HG02938 (cell line): ENCODE results near the gene RAB9B.
"Not testable (repeated sequence)": the region's sequence is repeated elsewhere in the genome, so short reads cannot be mapped to it uniquely, and the experiment has no call there.

Experiments used
- ATAC-seq: cut with Tn5 transposase; IDR thresholded peaks from one replicate; pipeline ENCODE4 v1.9.1; 2021; ENCODE audit warnings: mild to moderate bottlenecking, moderate library complexity; ENCODE audit not compliant: unreplicated experiment

Gene RAB9B, protein sequence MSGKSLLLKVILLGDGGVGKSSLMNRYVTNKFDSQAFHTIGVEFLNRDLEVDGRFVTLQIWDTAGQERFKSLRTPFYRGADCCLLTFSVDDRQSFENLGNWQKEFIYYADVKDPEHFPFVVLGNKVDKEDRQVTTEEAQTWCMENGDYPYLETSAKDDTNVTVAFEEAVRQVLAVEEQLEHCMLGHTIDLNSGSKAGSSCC

DNA sequence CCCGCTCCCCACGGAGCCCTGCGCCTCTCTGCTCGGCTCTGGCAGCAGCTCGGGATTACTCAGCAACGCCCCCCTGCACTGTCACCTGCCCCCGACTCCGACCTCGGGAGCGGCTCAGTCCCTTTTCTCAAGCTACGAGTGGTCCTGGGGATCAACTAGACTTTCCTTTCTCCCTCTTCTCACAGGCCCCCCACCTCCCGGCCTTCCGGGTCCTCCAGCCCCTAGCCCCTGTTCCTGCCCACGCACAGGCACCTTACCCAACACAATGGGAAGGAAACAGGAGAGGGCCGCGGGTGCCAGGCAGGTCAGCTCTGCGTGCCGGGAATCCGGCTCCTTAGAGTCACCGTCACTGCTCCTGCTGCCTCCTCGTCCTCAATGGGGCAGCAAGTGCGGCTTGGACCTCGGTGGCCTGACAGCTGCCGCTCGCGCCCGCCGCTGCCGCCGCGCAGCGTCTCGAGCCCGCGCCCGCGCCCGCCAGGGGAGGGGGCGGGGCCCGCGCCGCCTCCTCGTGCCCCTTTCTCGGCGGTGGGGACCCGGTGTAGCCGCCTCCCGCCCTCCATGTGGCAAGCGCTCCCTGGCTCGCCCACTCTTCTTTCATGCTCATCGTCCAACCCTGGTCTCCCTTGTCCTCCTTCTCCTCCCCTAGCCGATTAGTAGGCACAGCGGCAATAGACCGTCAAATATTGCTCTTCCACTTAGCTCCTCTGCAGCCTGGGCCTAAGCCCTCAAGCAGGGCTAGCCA, at the start of gene RAB9B:
Gene RAB9B (minus strand): TSS at position 455 of the 742 bp plus-strand sequence. CDS start 6,473 bp downstream, outside the sequence.
- peak; percentile 59 for ATAC-seq

DNA sequence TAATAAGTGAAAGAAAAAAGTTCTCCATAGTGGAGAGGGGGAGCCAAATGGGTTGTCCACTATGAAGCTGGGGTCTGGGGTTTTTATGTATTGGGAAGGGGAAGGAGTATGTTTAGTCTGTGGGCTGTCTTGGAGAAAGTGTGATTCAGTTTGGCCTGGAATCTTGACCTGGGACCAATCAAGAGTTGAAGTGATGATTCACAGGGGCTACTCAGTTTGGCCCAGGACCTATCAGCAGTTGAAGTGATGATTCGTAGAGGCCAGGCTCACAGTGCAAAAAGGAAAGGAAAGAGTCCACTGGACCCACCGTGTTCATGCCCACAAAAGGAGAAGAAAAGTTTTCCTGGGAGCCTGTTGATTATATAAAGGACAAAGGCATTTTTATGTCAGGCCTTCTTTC, 47.3 kb upstream of the RAB9B start:
- ATAC-seq, result no peak

DNA sequence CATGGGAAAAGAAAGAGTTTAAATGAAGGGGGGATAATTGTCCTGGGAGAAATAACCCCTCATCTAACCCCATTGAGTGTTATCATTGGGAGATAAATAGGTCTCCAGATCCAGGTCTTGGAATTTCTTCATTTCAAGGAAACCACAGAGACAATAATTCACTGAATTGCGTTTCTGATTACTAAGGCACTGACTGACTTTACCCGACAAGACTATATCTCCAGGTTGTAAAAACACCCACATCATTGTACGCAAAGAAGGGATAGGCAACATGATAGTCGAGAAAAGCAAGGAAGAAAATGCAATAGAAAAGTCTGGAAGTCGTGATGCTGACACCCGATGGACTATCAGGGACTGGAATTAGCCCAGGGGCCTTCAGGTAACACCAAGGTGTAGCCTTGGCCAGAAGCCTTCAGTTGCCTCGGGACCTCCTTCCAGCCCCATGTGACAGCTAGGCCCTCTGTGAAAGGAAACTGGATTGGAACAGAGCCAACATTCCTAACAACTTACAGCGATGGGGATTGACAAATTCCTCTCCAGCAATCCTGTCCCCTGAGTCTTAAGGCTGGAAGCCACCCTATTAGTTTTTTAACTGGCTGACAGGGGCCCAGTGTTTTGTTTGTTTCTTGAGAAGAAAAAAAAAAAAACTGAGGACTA, 46.5 kb upstream of the RAB9B start:
- no peak for ATAC-seq

DNA sequence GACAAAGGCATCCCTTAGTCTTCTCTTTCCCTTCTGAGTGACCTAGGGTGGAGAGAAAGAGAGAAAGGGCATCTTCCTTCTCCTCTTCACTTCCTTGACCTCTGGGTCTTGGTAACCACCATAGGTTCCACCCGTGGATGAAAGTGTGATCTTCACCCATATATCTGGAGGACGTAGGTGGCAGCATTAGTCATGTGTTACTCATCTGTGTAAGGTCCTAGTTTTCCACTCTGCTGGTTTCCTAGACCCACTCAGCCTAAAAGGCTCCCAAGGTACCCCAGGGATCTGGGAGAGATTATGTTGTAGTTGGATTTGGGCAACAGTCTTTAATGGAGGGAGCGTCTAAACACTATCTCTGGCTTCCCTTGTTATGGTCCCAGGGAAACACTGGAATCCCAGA, 45.5 kb upstream of the RAB9B start:
- no peak for ATAC-seq

DNA sequence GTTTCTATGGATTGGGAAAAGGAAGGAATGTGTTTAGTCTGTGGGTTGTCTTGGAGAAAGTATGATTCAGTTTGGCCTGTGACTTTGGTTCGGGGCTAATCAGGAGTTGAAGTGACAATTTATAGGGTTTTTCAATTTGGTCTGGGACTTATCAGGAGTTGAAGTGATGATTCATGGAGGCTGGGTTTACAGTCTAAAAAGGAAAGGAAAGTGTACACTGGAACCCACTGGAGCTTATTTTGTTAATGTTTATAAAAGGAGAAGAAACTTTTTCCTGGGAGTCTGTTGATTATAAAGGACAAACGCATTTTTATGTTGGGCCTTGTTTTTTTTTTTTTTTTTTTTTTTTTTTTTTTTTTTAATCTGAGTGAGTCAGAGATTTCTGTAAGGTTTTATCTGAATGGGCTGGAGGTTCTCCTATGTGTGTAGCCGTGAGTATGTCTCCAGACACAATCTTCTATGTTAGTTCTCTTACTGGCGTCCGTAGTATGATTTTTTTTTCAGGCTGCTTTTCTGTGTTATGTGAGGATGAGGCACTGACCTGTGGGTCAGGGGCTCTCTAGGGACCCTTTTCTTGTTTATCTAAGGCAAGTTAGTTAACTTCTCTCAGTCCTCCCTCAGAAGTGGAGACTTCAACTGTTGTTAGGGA, 33.0 kb upstream of the RAB9B start:
- no peak for ATAC-seq

DNA sequence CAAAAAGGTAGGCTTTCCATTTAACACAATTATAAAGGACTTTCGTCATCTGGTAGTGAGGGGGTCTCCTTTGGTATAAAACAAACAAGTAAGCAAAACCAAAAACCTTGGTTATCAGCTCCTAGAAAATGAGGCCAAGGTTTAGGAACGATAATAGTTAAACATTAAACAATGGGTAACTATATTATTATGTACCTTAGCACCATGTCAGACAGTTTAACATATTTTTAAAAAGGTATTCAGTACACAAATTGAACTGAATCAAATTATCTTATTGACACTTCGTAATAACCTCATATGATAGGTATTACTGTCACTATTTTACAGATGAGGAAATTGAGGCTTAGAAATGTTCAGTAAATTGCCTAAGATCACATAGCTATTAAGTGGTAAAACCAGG, 32.1 kb upstream of the RAB9B start:
- ATAC-seq, result no peak

DNA sequence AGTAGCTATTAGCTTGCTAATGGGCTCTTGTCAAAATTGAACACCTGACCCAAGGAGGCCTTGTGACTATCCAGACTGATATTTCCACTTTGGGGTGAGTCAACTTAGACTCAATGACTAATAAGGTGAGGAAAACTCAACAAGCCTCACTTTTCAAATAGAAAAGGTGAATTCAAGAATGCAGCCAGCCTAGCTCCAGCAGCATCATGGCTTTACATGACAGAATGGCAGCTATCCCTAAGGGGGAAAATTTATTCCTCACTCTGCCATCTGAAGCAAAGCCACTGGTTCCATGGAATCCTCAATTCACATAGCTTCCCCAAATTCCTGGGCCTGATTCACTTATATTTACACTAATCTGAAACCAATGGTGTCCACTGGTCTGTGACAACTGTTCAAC, 29.1 kb upstream of the RAB9B start:
- ATAC-seq, result no peak

DNA sequence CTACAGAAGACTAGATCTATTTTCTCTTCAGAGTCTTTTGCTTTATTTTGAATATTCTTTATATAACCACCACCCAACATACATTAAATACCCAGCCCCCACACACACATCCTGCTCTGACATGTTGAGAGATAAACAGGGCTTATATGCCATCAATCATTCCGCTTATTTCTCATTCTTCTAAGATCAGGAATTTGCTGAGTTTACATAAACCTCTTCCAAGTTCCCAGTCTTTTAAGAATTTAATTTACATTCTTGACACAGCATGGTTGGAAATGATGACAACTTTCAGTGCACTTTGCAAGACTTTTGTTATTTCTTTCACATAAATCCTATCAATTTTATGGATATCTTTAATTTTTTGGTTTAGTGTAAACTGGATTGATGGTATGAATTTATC, 17.5 kb upstream of the RAB9B start:
- ATAC-seq, result no peak

DNA sequence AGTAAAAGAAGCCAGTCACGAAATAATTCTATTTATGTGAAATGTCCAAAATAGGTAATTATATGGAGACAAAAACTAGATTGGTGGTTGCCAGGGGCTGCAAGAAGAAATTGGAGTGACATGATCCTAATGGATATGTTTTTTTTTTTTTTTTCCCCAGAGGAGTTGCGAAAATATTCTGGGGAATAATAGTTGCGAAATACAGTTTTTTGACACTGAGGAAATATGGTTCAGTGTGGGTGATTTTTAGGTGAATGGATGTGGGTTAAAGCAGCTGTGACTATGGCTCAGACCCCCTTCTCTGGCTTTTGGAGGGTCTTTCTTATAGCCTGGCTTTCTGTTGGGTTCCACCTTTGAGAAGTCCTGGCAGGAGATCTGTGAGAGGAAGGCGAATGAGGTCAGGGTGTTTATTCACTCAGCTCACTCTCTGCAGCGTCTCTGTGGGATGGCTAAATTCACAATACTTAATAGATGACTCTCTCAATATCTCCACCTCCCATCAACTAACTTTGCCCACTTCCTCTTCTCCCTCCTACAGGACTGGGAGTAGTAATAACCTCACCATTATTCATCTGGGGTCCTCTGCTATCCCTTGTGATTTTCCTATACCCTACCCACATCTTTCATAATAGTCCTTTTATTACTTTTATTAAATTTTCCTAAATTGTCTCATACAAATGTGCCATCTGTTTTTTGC, 15.3 kb upstream of the RAB9B start:
- no peak for ATAC-seq

DNA sequence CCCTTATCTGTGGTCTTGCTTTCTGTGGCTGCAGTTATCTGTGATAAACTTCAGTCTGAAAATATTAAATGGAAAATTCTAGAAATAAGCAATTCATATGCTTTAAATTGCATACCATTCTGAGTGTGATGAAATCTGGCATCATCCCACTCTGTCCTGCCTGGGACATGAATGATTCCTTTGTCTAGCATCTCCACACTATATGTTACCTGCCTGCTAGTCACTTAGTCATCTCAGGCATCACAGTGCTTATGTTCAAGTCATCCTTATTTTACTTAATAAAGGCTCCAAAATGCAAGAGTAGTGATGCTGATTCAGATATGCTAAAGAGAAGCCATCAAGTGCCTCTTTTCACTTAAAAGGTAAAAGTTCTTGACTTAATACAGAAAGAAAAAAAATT, 14.3 kb upstream of the RAB9B start:
- no peak for ATAC-seq

DNA sequence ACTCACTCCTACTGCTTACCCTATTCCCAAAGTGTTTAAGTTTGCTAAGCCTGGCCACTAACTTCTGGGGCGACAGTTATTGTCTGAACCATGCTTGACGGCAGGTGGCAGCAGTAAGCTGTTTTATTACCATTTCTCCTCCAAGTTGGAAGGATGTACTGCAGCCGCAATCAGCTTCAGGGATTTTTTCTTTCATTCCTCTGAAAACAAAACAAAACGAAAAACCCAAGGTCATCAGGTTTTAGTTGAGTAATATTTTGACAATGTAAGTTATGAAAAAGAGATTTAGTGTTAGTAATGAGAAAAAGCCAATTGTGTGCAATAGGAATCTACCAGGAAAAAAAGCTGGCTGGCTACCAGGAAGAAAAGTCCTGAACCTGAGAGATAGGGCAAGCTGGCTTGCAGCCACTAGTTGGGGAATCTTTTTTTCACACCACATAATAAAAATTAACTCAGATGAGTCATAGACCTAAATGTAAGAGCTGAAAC, 13.2 kb upstream of the RAB9B start:
- ATAC-seq, result peak; percentile 74

DNA sequence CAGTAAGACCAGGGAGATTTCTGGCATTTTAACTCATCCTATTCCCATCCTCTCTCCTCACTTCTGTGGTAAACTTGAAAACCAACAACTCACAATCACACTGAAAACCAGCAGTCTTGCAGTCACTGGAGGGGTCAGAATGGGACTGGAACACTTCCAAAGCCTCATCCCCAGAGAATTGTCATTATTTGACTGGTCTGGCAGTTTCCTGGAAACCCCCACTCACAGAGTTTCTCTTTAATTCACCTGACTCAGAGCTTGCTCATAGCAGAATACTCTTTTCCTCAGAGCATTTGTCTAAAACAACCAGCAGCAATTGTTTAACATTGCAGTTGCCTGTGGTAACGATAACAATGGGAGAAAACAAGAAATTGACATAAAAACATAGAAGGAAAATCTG, 7.3 kb upstream of the RAB9B start:
- ATAC-seq, result no peak

DNA sequence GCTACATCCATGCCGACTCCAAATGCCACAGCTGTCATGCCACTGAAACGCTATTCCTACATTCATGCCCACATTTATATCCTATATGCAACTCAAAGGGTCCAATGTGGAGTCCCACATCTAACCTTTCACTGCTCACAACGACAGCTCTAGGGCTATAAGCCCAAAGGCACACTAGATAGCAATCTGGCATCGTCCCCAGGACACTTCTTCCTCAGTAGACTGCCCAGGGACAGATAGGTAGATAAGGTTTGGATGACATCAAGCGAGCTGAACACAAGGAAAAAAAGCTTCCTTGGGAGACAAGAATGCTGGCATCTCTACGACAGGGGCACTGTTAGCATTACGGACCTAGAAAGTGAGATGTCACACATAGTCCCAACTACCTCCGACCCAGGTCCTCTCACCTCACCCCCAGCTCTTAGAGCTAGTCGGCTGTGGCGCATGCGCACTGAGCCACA, 685 bp downstream of the RAB9B start:
- ATAC-seq, result peak; percentile 83

DNA sequence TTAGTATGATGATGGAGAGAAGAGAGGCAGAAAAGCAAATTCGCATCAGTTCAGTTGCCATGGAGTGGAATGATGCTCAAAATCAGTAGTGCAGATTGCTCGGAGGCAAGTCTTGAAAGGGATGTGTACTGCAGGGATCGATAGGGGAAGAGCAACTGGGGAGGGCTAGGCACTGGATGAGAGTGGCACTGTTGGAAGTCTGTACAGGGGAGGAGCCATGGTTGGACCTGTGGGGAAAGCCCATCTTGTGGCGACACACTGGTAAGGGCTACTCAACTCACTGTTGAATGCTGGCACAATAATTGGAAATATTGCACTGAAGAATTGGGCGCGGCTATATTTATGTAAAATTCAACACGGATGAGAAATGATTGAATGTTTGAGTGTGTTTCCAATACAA, 1.2 kb downstream of the RAB9B start:
- ATAC-seq, result no peak

DNA sequence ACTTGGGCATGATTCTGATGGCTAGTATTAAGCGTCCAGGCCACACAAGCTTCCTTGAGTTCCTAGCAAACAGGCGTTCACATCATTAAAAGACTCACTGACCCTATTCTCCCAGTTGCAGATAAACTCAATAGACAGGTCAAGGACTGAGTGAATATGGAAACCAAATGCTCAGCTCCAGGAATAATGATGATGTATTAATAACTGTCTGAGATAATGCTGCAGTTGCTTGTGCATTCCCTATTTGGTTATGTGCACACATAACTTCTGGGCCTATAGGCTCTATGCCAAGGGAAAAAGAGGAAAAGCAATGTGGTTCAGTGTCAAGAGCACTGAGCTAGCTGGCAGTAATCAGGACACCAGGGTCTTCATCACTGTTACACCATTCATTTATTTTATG, 3.5 kb downstream of the RAB9B start:
- no peak for ATAC-seq

DNA sequence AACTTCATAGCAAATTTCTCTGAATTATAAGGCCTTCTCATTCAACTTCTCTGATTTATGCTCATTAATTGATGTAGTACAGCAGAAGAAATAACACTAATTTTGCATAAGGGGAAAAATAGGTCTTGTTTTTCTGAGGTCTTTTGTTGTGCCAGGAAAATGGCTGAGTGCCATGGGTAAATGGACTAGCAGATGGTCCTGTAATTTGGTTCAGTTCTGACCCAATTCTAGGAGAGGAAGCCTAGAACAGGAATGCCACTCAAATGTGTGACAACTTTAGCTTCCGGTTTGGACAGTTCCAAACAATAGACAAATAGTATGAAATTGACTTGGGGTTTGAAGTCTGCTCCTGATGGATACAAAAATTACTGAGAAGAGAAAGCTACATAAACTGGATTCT, 6.2 kb downstream of the RAB9B start:
- no peak for ATAC-seq

DNA sequence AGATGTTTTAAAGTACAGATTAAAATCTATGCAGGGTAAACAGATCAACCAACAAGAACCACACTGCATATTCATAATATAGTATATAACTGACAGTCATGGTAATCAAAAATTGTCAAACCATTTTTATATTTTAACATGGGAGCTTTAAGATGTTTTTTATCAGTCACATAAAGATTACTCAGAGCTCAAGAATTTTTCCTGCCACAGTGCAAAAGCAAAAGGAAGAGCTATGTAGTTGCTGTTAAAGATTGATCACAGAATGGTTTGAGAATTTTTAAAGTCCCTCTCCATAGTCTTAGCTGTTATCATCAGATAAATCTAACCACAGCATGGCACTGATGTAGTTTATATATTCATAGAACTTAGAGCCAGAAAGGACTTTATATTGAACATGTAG, 8.5 kb downstream of the RAB9B start:
- no peak for ATAC-seq

DNA sequence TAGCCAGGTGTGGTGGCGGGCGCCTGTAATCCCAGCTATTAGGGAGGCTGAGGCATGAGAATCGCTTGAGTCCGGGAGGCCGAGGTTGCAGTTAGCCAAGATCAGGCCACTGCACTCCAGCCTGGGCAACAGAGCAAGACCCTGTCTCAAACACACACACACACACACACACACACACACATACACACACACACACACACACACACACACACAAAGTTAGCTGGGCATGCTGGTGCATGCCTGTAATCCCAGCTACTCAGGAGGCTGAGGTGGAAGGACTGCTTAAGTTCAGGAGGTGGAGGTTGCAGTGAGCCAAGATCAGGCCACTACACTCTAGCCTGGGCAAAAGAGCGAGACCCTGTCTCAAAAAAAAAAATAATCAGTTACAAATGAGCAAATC, 11.3 kb downstream of the RAB9B start:
- ATAC-seq, result not testable (repeated sequence)

DNA sequence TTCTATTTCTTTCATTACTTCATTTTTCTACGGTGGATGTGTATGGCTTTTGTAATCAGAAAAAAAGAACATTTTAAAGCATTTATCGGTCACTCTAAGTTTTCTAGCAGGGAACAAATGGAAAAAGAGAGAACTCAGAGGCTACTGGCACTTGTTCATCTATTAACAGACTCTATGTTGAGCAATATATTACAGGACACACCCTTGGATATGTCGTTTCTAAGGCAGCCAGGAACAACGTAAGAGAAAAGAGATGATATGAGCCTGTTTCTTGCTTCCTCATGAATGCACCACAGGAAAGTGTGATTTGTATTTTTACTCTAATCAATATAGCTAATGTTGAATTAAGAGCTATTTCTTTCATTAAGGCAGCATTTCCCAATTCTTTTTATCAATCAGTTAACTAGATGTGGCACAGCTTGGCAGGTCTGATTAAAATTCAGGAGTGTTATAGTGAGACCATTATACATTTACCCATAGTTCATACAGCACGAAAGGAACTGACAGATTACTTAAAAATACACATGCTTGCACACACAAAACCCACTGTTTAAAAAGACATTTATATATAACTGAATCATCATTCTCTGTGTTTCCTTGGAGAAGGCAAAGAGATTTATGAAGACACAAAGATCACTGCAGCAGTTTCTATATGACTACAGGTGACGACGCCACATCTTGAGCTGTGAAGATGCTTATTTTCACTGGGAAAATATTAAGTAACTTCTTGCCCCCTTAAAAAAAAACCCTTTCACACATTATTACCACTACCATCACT, 13.0 kb downstream of the RAB9B start:
- ATAC-seq, result no peak

DNA sequence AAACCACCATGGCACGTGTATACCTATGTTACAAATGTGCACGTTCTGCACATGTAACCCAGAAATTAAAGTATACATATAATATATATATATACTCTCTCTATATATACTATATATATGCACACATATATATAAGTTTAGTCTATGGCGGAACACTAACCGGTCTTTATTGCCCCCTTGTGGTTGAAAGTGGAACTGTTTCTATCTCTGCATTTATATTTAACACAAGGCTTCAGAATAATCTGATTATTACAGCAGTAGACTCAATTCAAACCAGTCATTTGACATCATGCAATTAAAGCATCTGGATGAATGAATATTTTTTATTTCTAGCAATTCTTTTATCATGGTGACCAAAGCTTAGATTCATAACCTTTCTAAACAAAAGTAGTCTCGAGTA, 14.6 kb downstream of the RAB9B start:
- no peak for ATAC-seq
